AG09309 (cell line): ENCODE results near the gene SYNE1.
"Not testable (repeated sequence)": the region's sequence is repeated elsewhere in the genome, so short reads cannot be mapped to it uniquely, and the experiment has no call there.

Experiments
- DNase-seq: peaks from one replicate; pipeline ENCODE4 v3.0.0-alpha.2; 2010; ENCODE audit warnings: low read depth
- H3K4me3 ChIP-seq: 2 replicates; pipeline ENCODE4 v1.5.1; 2011; ENCODE audit warnings: mild to moderate bottlenecking, low read depth, low read length, moderate library complexity; ENCODE audit not compliant: control insufficient read depth
- CTCF ChIP-seq: IDR thresholded peaks from 2 replicates; pipeline ENCODE4 v1.5.1; 2011; ENCODE audit warnings: mild to moderate bottlenecking, low read depth, low read length, inconsistent platforms; ENCODE audit not compliant: insufficient read depth, control insufficient read depth; ENCODE audit errors: missing control alignments

SYNE1 gene

GRCh38 chr6:152673236-152673635 is 36.1 kb upstream of the SYNE1 start:
- DNase-seq, result no peak
- H3K4me3 ChIP-seq, result no peak overlapping the region
- no peak for TF ChIP-seq CTCF

GRCh38 chr6:152671171-152671570 is 34.0 kb upstream of the SYNE1 start:
- H3K4me3 ChIP-seq, result no peak overlapping the region
- TF ChIP-seq CTCF, result no peak
- no peak for DNase-seq

GRCh38 chr6:152669895-152670294 is 32.7 kb upstream of the SYNE1 start:
- no peak overlapping the region for H3K4me3 ChIP-seq
- TF ChIP-seq CTCF, result peak; percentile 33
- DNase-seq, result no peak

- DNase-seq, result no peak
- TF ChIP-seq CTCF, result no peak
- no peak overlapping the region for H3K4me3 ChIP-seq
Observed at GRCh38 chr6:152661776-152662175, 24.6 kb upstream of the SYNE1 start.

GRCh38 chr6:152651986-152652385 is 14.8 kb upstream of the SYNE1 start:
- no peak for TF ChIP-seq CTCF
- H3K4me3 ChIP-seq, result no peak overlapping the region
- no peak for DNase-seq

GRCh38 chr6:152648105-152648504 is 10.9 kb upstream of the SYNE1 start:
- DNase-seq, result no peak
- TF ChIP-seq CTCF, result no peak
- no peak overlapping the region for H3K4me3 ChIP-seq

GRCh38 chr6:152646732-152647131 is 9.6 kb upstream of the SYNE1 start:
- H3K4me3 ChIP-seq, DNase-seq: not testable (repeated sequence)
